ENCODE measurements around the gene ADTRP.
A peak's percentile ranks its signal among the peaks of the same experiment; 100 is the strongest.

The ADTRP gene

GRCh38 chr6:11722805-11723631 is 55.6 kb downstream of the ADTRP start:
- DNase-seq, result no peak

GRCh38 chr6:11722220-11722619 is 56.4 kb downstream of the ADTRP start:
- DNase-seq, result no peak

- no peak for DNase-seq
Measured at GRCh38 chr6:11718463-11718862, 60.1 kb downstream of the ADTRP start.

GRCh38 chr6:11718031-11718430 is 60.6 kb downstream of the ADTRP start:
- DNase-seq, result no peak

GRCh38 chr6:11714798-11715285 is 63.8 kb downstream of the ADTRP start:
- no peak for DNase-seq

GRCh38 chr6:11714116-11714797 is 64.3 kb downstream of the ADTRP start:
- DNase-seq, result no peak

GRCh38 chr6:11712760-11713159 is 65.8 kb downstream of the ADTRP start:
- DNase-seq, result no peak

GRCh38 chr6:11711984-11712711 is 66.5 kb downstream of the ADTRP start:
- DNase-seq, result no peak

GRCh38 chr6:11711003-11711983 is 67.3 kb downstream of the ADTRP start:
- no peak for DNase-seq

- no peak for DNase-seq
Measured at GRCh38 chr6:11710311-11710761, 68.3 kb downstream of the ADTRP start.

GRCh38 chr6:11706171-11706570 is 72.4 kb downstream of the ADTRP start:
- DNase-seq, result no peak

- DNase-seq, result no peak
Measured at GRCh38 chr6:11705483-11705882, 73.1 kb downstream of the ADTRP start.

- no peak for DNase-seq
Measured at GRCh38 chr6:11705069-11705468, 73.5 kb downstream of the ADTRP start.

- DNase-seq, result no peak
Measured at GRCh38 chr6:11703725-11704124, 74.9 kb downstream of the ADTRP start.

- DNase-seq, result no peak
Measured at GRCh38 chr6:11702500-11703130, 76.0 kb downstream of the ADTRP start.

- DNase-seq, result no peak
Measured at GRCh38 chr6:11702089-11702488, 76.5 kb downstream of the ADTRP start.

GRCh38 chr6:11701573-11701972 is 77.0 kb downstream of the ADTRP start:
- DNase-seq, result no peak

- peak; percentile 67 for DNase-seq
Measured at GRCh38 chr6:11700118-11700718, 78.4 kb downstream of the ADTRP start.

- DNase-seq, result no peak
Measured at GRCh38 chr6:11699576-11699975, 79.0 kb downstream of the ADTRP start.

- DNase-seq, result peak; percentile 2
Measured at GRCh38 chr6:11692451-11693376, 85.9 kb downstream of the ADTRP start.
